A549 (cell line): Measurements from ENCODE around the gene FYB1.

Source experiments
- EP300 ChIP-seq, 2 experiments: fragments of >200 bp; sonication (Bioruptor Twin); formaldehyde crosslinking; IDR thresholded peaks; 2 replicates in 1 of 2; 3 replicates in 1 of 2; pipeline ENCODE4 v1.6.1; 2016 to 2017
- HEYL ChIP-seq: fragments of 250-450 bp; sonication (Bioruptor Pico); IDR thresholded peaks from 2 replicates; pipeline ENCODE4 v1.8.0; 2021; ENCODE audit warnings: mild to moderate bottlenecking, moderate library complexity
- JUN ChIP-seq, 2 experiments: fragments of >200 bp; sonication (Bioruptor Twin); formaldehyde crosslinking; IDR thresholded peaks; 2 replicates in 1 of 2; 3 replicates in 1 of 2; pipeline ENCODE4 v1.6.1; 2016 to 2017
- JUNB ChIP-seq: fragments of >200 bp; sonication (Bioruptor Twin); formaldehyde crosslinking; IDR thresholded peaks from 2 replicates; pipeline ENCODE4 v1.6.1; 2016
- MAX ChIP-seq: IDR thresholded peaks from 2 replicates; pipeline ENCODE4 v1.6.1; 2012
- MYC ChIP-seq: IDR thresholded peaks from 2 replicates; pipeline ENCODE4 v1.6.1; 2012; ENCODE audit warnings: mild to moderate bottlenecking, inconsistent platforms, low read length, improper control_type of control experiment, borderline replicate concordance
- POLR2A ChIP-seq: IDR thresholded peaks from 2 replicates; pipeline ENCODE4 v1.6.1; 2012; ENCODE audit warnings: mild to moderate bottlenecking, low read length
- RCOR1 ChIP-seq: fragments of 150-350 bp; IDR thresholded peaks from 2 replicates; pipeline ENCODE4 v1.6.1; 2014; ENCODE audit warnings: antibody characterized with exemption, low read length, low read depth
- SMC3 ChIP-seq: fragments of >200 bp; sonication (Bioruptor Twin); formaldehyde crosslinking; IDR thresholded peaks from 3 replicates; pipeline ENCODE4 v1.6.1; 2018; ENCODE audit warnings: inconsistent platforms
- TP53 ChIP-seq: fragments of 250-450 bp; sonication (Bioruptor Pico); IDR thresholded peaks from 2 replicates; pipeline ENCODE4 v1.5.0; 2021; ENCODE audit warnings: mild to moderate bottlenecking, moderate library complexity
- ZFP36 ChIP-seq: fragments of 450-650 bp; IDR thresholded peaks from 2 replicates; pipeline ENCODE4 v1.6.1; 2014; ENCODE audit warnings: borderline replicate concordance; ENCODE audit not compliant: partially characterized antibody
- TF ChIP-seq, protein P1 (sequence below): fragments of >200 bp; sonication (Bioruptor Twin); formaldehyde crosslinking; IDR thresholded peaks from 3 replicates; pipeline ENCODE4 v1.5.1; 2016
- TF ChIP-seq, protein P2 (sequence below): fragments of 200-600 bp; sonication (generic); IDR thresholded peaks from 2 replicates; pipeline ENCODE4 v1.6.1; 2016; ENCODE audit warnings: antibody characterized with exemption, mild to moderate bottlenecking, moderate library complexity

- no peak for TF ChIP-seq ZFP36
- no peak for TF ChIP-seq POLR2A
- TF ChIP-seq, protein P1, sequence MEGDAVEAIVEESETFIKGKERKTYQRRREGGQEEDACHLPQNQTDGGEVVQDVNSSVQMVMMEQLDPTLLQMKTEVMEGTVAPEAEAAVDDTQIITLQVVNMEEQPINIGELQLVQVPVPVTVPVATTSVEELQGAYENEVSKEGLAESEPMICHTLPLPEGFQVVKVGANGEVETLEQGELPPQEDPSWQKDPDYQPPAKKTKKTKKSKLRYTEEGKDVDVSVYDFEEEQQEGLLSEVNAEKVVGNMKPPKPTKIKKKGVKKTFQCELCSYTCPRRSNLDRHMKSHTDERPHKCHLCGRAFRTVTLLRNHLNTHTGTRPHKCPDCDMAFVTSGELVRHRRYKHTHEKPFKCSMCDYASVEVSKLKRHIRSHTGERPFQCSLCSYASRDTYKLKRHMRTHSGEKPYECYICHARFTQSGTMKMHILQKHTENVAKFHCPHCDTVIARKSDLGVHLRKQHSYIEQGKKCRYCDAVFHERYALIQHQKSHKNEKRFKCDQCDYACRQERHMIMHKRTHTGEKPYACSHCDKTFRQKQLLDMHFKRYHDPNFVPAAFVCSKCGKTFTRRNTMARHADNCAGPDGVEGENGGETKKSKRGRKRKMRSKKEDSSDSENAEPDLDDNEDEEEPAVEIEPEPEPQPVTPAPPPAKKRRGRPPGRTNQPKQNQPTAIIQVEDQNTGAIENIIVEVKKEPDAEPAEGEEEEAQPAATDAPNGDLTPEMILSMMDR: no peak
- TF ChIP-seq HEYL (CRISPR knock-in tag): no peak
- TF ChIP-seq EP300 (IDR thresholded peaks at IDR 0.05): no peak
- TF ChIP-seq MYC: no peak
- no peak for TF ChIP-seq RCOR1
- TF ChIP-seq SMC3: no peak
- no peak for TF ChIP-seq TP53 (CRISPR knock-in tag)
- no peak for TF ChIP-seq JUNB
- no peak for TF ChIP-seq JUN (IDR thresholded peaks at IDR 0.05)
- TF ChIP-seq MAX: no peak
- TF ChIP-seq, protein P2, sequence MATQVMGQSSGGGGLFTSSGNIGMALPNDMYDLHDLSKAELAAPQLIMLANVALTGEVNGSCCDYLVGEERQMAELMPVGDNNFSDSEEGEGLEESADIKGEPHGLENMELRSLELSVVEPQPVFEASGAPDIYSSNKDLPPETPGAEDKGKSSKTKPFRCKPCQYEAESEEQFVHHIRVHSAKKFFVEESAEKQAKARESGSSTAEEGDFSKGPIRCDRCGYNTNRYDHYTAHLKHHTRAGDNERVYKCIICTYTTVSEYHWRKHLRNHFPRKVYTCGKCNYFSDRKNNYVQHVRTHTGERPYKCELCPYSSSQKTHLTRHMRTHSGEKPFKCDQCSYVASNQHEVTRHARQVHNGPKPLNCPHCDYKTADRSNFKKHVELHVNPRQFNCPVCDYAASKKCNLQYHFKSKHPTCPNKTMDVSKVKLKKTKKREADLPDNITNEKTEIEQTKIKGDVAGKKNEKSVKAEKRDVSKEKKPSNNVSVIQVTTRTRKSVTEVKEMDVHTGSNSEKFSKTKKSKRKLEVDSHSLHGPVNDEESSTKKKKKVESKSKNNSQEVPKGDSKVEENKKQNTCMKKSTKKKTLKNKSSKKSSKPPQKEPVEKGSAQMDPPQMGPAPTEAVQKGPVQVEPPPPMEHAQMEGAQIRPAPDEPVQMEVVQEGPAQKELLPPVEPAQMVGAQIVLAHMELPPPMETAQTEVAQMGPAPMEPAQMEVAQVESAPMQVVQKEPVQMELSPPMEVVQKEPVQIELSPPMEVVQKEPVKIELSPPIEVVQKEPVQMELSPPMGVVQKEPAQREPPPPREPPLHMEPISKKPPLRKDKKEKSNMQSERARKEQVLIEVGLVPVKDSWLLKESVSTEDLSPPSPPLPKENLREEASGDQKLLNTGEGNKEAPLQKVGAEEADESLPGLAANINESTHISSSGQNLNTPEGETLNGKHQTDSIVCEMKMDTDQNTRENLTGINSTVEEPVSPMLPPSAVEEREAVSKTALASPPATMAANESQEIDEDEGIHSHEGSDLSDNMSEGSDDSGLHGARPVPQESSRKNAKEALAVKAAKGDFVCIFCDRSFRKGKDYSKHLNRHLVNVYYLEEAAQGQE: no peak
Observed at GRCh38 chr5:39225405-39226099, 6.2 kb upstream of the FYB1 start.
